ENCODE data around the gene C6orf120.

DNA sequence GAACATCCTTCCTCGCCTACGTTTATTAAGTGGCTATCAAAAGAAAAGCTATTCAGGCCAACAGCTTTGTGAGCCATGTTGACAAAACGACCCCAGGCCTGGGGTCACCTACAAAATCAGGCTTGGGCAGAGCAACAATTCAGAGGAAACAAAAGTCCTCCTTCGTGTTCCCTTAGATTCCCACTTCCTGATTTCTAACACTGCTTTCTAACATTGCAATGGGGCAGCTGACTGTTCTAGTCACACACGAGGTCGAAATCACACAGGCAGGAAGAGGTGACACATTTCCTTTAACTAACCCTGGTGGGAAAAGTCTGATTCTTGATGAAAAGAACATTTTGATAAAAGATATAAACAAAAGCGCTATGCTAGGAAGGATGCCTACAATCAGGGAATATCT lies 32.0 kb upstream of the C6orf120 start:
- TF ChIP-seq CTCF (IDR thresholded peaks at IDR 0.05) (no peak), POLR2A (IDR thresholded peaks at IDR 0.05) (no peak)
